Activated CD4-positive, CD25-positive, alpha-beta regulatory T cell treated with anti-CD3 and anti-CD28 coated beads, Interleukin-2, amount 50 U/mL, for 16 hours (primary cell): Measurements from ENCODE around the gene MYO18A.

Source experiments
- DNase-seq: peaks from one replicate; pipeline ENCODE4 v3.0.0-alpha.2; 2020; ENCODE audit warnings: low read depth, low spot score

The MYO18A gene

DNA sequence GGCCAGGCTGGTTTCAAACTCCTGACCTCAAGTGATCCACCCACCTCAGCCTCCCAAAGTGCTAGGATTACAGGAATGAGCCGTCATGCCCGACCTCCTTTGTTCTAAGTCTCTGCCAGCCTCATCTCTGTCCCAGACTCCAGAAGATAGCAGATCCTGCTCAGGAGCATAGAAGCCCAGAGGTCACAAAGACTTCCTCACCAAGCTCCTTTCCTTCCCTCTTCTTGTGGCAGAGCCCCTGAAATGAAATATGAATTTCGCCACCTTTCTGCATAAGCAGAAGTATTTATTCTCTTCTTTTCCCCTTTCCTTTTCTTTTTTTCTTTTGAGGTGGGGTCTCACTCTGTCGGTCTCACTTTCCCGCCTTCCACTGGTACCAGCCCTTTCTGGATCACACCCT lies 148.7 kb downstream of the MYO18A start:
- DNase-seq = no peak

DNA sequence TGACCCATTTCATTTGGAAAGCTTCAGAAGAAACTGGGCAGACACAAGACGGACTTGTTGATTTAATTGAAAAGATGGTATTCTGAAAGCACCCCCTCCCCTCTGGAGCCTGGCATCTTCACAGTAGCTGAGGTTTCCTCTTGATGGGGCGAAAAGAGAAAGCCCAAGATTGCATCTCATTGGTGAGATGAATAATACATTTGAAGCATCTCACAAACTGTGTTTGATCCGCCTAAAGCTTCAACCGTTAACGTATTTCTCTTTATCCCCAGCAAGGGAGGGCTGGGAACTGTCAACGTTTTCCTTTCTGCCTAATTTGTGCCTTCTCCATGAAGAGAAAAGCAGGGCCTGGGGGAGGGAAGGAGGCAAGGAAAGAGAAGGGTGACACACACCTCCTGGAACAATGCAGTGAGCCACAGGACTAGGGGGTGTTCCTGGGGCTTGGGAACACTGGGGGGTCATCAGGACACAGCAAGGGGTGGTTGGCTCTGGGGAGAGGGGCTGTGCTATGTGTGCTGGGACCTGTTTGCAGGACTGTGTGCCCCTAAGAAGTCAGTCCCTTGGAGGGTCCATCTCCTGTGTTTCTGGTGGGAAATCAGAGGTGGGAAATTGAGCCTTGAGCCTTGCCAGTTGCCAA lies 155.8 kb downstream of the MYO18A start:
- DNase-seq = no peak

DNA sequence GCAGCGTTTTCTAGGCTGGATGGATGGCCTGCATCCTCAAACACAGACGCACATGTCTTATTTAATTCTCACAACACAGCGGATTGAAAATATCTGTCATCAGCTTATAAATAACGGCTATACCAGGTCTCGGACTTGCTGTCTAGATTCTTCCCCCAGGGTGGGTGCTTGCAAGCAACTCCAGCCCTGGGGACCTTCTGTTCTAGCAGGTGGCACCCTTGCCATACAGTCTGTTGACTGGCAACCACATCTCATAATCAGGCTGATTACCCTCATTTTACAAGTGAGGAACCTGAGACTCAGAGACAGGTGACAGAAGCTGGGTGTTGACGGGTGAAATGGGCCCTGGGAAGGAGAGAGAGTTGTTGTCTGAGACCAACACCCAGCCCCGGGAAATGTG lies 158.1 kb downstream of the MYO18A start:
- no peak for DNase-seq

DNA sequence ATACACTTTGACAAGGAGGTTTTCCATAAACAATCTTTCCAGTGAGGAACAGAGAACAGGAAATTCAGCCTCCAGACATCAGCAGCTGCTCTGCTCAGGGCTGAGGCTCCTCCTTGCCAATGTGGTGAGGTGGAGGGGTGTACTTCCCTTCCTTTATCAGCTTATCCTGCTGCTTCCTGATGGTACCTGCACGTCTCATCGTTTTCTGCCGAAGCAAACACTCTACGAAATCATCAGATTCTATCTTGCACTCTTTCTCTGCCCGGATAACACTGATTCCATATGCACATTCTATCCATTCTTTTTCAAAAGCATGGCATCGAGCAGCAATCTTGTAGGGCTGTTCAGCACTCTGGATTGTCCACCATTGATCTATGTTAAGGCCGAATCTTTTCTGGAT lies 159.0 kb downstream of the MYO18A start:
- no peak for DNase-seq
